ENCODE data around the gene KDM2A. TPM values are rescaled to one million over a fixed set of nuclear protein-coding genes. Genes with fewer than 3 reads are reported as not detected.

KDM2A gene
- total and polyA plus RNA-seq, 2 of the 13 experiments (the other 11 are each of a cell fraction or from before 2014, with no cell fraction given) = 31.3 to 31.4 TPM

DNA sequence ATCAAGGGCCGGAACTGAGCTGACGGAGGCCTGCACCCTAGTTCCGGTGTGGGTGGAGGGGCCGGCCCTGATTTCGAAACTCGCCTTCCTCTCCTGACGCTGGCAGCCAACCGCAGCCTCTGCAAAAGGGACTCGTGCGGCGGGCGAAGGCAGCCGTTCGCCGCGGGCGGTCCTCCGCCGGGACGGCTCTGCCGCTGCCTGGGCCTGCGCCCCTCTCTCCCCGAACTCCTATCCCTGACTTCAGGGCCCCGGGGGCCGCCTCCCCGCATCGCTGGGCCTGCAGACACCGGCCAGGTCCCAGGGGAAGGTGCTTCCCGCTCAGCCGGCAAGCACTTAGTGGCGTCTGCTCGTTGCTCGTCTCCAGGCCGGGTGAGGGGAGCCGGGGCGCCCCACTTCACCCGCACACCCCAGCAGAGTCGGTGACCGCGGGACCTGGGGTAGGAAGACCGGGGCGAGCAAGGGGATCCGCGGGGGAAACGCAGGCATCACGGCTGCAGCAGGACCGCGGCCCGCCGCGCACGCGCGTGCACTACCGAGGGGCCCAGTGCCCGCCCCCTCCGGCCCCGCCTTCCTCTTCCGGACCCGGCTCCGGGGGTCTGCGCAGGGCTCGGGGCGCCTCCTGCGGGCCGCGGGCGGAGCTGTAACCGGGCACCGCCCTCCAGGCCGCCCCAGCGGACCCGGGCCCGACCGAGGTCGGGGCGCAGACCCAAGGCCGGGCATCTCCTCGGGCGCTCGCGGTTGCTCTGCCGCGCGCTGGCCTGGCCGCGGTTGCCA, 169.6 kb downstream of the KDM2A start (continued):
- TF ChIP-seq TRAFD1 (CRISPR knock-in tag; IDR thresholded peaks at IDR 0.05; ENCODE audit: borderline replicate concordance) (no peak), FOXK2 (IDR thresholded peaks at IDR 0.05) (no peak), RXRB (CRISPR knock-in tag; IDR thresholded peaks at IDR 0.05; ENCODE audit: borderline replicate concordance) (peak; percentile 77), ASH2L (IDR thresholded peaks at IDR 0.05; ENCODE audit: insufficient read length, low read depth, low read length) (peak; percentile 67), TAF15 (IDR thresholded peaks at IDR 0.05; ENCODE audit: low read depth, low read length, poor library complexity, severe bottlenecking) (peak; percentile 73), ZNF234 (CRISPR knock-in tag; conservative IDR thresholded peaks at IDR 0.05) (peak; percentile 80; the same call in 1 of the 2 replicates), EHMT2 (IDR thresholded peaks at IDR 0.05; ENCODE audit: borderline replicate concordance, low read depth, low read length) (no peak), MAFG (CRISPR knock-in tag; IDR thresholded peaks at IDR 0.05) (no peak), EEA1 (CRISPR knock-in tag; IDR thresholded peaks at IDR 0.05; ENCODE audit: borderline replicate concordance) (no peak), RELA (CRISPR knock-in tag; IDR thresholded peaks at IDR 0.05) (no peak), ZBTB46 (CRISPR knock-in tag; IDR thresholded peaks at IDR 0.05; ENCODE audit: borderline replicate concordance) (0 out of 2 replicates have a peak, but pooled peaks have one; percentile 64), ZFP36L1 (CRISPR knock-in tag; IDR thresholded peaks at IDR 0.05) (0 out of 2 replicates have a peak, but pooled peaks have one; percentile 27), NFRKB (IDR thresholded peaks at IDR 0.05) (no peak), STAG1 (CRISPR knock-in tag; IDR thresholded peaks at IDR 0.05) (peak; percentile 50), TBP (CRISPR knock-in tag; IDR thresholded peaks at IDR 0.05) (no peak), PHF20 (CRISPR knock-in tag; IDR thresholded peaks at IDR 0.05) (peak; percentile 53), NFKB2 (CRISPR knock-in tag; IDR thresholded peaks at IDR 0.05; ENCODE audit: borderline replicate concordance) (peak; percentile 93), ZNF629 (CRISPR knock-in tag; conservative IDR thresholded peaks at IDR 0.05) (peak; percentile 11; the same call in 1 of the 2 replicates), RFXANK (CRISPR knock-in tag; IDR thresholded peaks at IDR 0.05) (no peak), ZNF572 (CRISPR knock-in tag; IDR thresholded peaks at IDR 0.05) (0 out of 2 replicates have a peak, but pooled peaks have one; percentile 59), MTA3 (CRISPR knock-in tag; IDR thresholded peaks at IDR 0.05) (no peak), HOMEZ (CRISPR knock-in tag; IDR thresholded peaks at IDR 0.05; ENCODE audit: low read depth) (peak; percentile 3; the same call in 1 of the 2 replicates), SSRP1 (CRISPR knock-in tag; IDR thresholded peaks at IDR 0.05) (0 out of 2 replicates have a peak, but pooled peaks have one; percentile 54), SMARCC2 (IDR thresholded peaks at IDR 0.05) (no peak), EED (CRISPR knock-in tag; IDR thresholded peaks at IDR 0.05) (peak; percentile 29; the same call in 1 of the 2 replicates), ZMAT3 (CRISPR knock-in tag; conservative IDR thresholded peaks at IDR 0.05) (peak; percentile 77; the same call in 1 of the 2 replicates), DPF2 (CRISPR knock-in tag; IDR thresholded peaks at IDR 0.05; ENCODE audit: borderline replicate concordance, low read depth) (peak; percentile 53; the same call in 1 of the 2 replicates), ZNF354B (CRISPR knock-in tag; IDR thresholded peaks at IDR 0.05) (0 out of 2 replicates have a peak, but pooled peaks have one; percentile 79)
